ENCODE measurements around the gene SPANXD. TPM values are rescaled to one million over a fixed set of nuclear protein-coding genes. Genes with fewer than 3 reads are reported as not detected.

SPANXD gene
- total RNA-seq, 4 donors from 2014 or later = not detected

DNA sequence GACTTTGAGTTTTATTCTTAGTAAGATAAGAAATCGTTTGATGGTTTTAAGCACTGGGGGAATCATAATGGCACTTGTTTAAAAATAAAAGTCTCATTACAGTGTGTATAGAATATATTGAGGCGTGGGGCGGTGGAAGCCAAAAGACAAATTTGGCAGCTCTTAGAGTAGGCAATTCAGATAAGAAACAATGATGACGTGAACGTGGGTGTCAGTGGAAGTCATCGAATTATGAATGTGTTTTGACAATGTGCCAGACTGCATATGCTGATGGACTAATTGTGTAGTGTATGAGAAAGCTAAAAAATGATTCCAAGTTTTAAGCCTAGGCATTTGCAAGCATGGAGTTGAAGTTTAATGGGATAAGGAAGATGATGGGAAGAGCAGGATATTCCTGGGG lies 35.8 kb downstream of the SPANXD start:
- H3K36me3 ChIP-seq = no peaks in the 10 kb centered on the region
- no peak for DNase-seq
- H3K9me3 ChIP-seq = no peaks in the 10 kb centered on the region
- intact Hi-C loops (cut with DNase I) = no loop called here
- no peak overlapping the region for H3K4me3 ChIP-seq (replicated peaks in 1 of 3)
- TF ChIP-seq, protein P1, sequence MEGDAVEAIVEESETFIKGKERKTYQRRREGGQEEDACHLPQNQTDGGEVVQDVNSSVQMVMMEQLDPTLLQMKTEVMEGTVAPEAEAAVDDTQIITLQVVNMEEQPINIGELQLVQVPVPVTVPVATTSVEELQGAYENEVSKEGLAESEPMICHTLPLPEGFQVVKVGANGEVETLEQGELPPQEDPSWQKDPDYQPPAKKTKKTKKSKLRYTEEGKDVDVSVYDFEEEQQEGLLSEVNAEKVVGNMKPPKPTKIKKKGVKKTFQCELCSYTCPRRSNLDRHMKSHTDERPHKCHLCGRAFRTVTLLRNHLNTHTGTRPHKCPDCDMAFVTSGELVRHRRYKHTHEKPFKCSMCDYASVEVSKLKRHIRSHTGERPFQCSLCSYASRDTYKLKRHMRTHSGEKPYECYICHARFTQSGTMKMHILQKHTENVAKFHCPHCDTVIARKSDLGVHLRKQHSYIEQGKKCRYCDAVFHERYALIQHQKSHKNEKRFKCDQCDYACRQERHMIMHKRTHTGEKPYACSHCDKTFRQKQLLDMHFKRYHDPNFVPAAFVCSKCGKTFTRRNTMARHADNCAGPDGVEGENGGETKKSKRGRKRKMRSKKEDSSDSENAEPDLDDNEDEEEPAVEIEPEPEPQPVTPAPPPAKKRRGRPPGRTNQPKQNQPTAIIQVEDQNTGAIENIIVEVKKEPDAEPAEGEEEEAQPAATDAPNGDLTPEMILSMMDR (IDR thresholded peaks at IDR 0.05) = no peak
- WGBS, 2 donors = 79 to 85% methylated on average over 6 of the region's 6 CpGs
- no peaks in the 10 kb centered on the region for H3K4me1 ChIP-seq
- H3K27me3 ChIP-seq = no peaks in the 10 kb centered on the region
- H3K27ac ChIP-seq = no peak overlapping the region

DNA sequence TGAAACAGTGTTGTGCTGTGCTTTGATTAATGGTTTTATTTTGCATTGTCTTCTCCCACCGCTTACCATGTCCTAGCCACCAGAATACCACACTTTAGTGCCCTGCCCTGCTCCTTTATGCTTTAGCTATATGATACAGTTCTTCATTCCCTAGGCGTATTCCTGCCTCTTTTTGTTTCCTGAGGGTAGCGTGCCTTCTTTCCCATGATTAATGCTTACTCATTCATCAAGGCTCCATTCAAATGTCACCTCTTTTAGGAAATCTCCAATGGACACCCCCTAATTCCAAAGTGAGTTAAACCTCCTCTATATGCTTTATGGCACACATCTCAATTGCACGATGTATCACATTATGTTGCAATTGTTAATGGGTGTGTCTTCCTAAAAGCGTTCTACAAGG lies 46.3 kb downstream of the SPANXD start:
- Histone ChIP-seq H3K36me3 (no peaks in the 10 kb centered on the region), H3K4me3 (replicated peaks in 1 of 3) (no peak overlapping the region), H3K9me3 (no peaks in the 10 kb centered on the region), H3K27me3 (no peaks in the 10 kb centered on the region), H3K27ac (no peak overlapping the region), H3K4me1 (no peaks in the 10 kb centered on the region)
- no peak for DNase-seq
- TF ChIP-seq, protein P1 (IDR thresholded peaks at IDR 0.05) = no peak
- no peak for TF ChIP-seq POLR2A (IDR thresholded peaks at IDR 0.05)
- intact Hi-C loops (cut with DNase I) = no loop called here
- 94 to 95% methylated on average over 5 of the region's 5 CpGs for WGBS, 2 donors

Other genes with a start within 250 kb of the SPANXD start
- gene SPANXA1, start 114.0 kb downstream of the SPANXD start, total RNA-seq = not detected
- gene SPANXA2, start 109.0 kb downstream of the SPANXD start, total RNA-seq = not detected
- under 1 TPM in 1 of 4 donors, not detected in 3; 0.71 TPM for gene MAGEC3, start 139.6 kb upstream of the SPANXD start, total RNA-seq
- under 1 TPM in 1 of 4 donors, not detected in 3; 0.13 TPM for gene MAGEC1, start 205.2 kb upstream of the SPANXD start, total RNA-seq

Measured in thyroid gland (tissue), 4 donors.